GM10266 (cell line): ENCODE measurements around the gene DIS3L2.
"Not testable (repeated sequence)": the region's sequence is repeated elsewhere in the genome, so short reads cannot be mapped to it uniquely, and the experiment has no call there.

Experiments used
- DNase-seq: peaks from one replicate; pipeline ENCODE4 v3.0.0; 2012; ENCODE audit errors: extremely low spot score
- CTCF ChIP-seq: IDR thresholded peaks from 2 replicates; pipeline ENCODE4 v1.5.1; 2012; ENCODE audit warnings: mild to moderate bottlenecking, low read depth; ENCODE audit not compliant: control insufficient read depth, insufficient read depth; ENCODE audit errors: missing control alignments

Gene DIS3L2

GRCh38 chr2:232310696-232311095 lies 349.2 kb downstream of the DIS3L2 start:
- no peak for DNase-seq
- TF ChIP-seq CTCF: no peak

GRCh38 chr2:232313645-232314044 lies 352.1 kb downstream of the DIS3L2 start:
- DNase-seq: not testable (repeated sequence)

GRCh38 chr2:232315049-232315922 lies 353.8 kb downstream of the DIS3L2 start:
- peak; percentile 52 for DNase-seq
- TF ChIP-seq CTCF: no peak

GRCh38 chr2:232315923-232316299 lies 354.4 kb downstream of the DIS3L2 start:
- no peak for TF ChIP-seq CTCF
- DNase-seq: no peak

- no peak for DNase-seq
- TF ChIP-seq CTCF: no peak
These were observed 355.2 kb downstream of the DIS3L2 start for GRCh38 chr2:232316461-232317330.

GRCh38 chr2:232318169-232318855 lies 356.8 kb downstream of the DIS3L2 start:
- TF ChIP-seq CTCF: no peak
- no peak for DNase-seq

- DNase-seq: no peak
- no peak for TF ChIP-seq CTCF
These were observed 357.7 kb downstream of the DIS3L2 start for GRCh38 chr2:232319067-232319802.
